Liver (tissue), 9 donors: ENCODE measurements around the gene TNS1. TPM values are rescaled to one million over a fixed set of nuclear protein-coding genes. Genes with fewer than 3 reads are reported as not detected.

Experiments
- DNase-seq: peaks from one replicate; pipeline ENCODE4 v3.0.0-alpha.2; 2017; ENCODE audit warnings: low spot score
- H3K27ac ChIP-seq, 2 donors: one replicate each; pipeline ENCODE4 v1.7.0; 2013; ENCODE audit warnings: inconsistent platforms in 2 of 2, low read length in 2 of 2, control low read depth in 1 of 2, low read depth in 1 of 2, mild to moderate bottlenecking in 1 of 2
- H3K27me3 ChIP-seq, 4 donors: one replicate each; pipeline versions ENCODE4 v1.6.1 to v1.7.0; 2013; ENCODE audit warnings: low read length in 3 of 4, inconsistent platforms in 1 of 4, mild to moderate bottlenecking in 1 of 4, moderate library complexity in 1 of 4; ENCODE audit not compliant: control insufficient read depth in 4 of 4, insufficient read depth in 4 of 4
- H3K36me3 ChIP-seq, 4 donors: one replicate each; pipeline versions ENCODE4 v1.6.1 to v1.7.0; 2013; ENCODE audit warnings: low read length in 3 of 4, mild to moderate bottlenecking in 3 of 4, low read depth in 1 of 4, moderate library complexity in 1 of 4; ENCODE audit not compliant: control insufficient read depth in 4 of 4, insufficient read depth in 3 of 4
- H3K4me1 ChIP-seq, 4 donors: one replicate each; pipeline versions ENCODE4 v1.6.1 to v1.7.0; 2013; ENCODE audit warnings: low read length in 3 of 4, mild to moderate bottlenecking in 3 of 4, moderate library complexity in 1 of 4; ENCODE audit not compliant: control insufficient read depth in 4 of 4, insufficient read depth in 4 of 4
- H3K4me3 ChIP-seq, 3 donors: one replicate each; pipeline versions ENCODE4 v1.6.1 to v1.7.0; 2013; ENCODE audit warnings: low read length in 3 of 3, control low read depth in 1 of 3, low read depth in 1 of 3, mild to moderate bottlenecking in 1 of 3
- H3K9ac ChIP-seq, 2 donors: one replicate each; pipeline ENCODE4 v1.7.0; 2013; ENCODE audit warnings: low read length in 2 of 2, mild to moderate bottlenecking in 2 of 2, moderate library complexity in 2 of 2, control low read depth in 1 of 2, low read depth in 1 of 2
- H3K9me3 ChIP-seq, 4 donors: one replicate each; pipeline versions ENCODE4 v1.6.1 to v1.7.0; 2013; ENCODE audit warnings: low read length in 3 of 4; ENCODE audit not compliant: control insufficient read depth in 4 of 4
- ATF3 ChIP-seq: IDR thresholded peaks from 2 replicates; pipeline ENCODE4 v1.6.1; 2016; ENCODE audit warnings: antibody characterized with exemption
- CTCF ChIP-seq: fragments of 150-350 bp; IDR thresholded peaks from 2 replicates; pipeline ENCODE4 v1.5.1; 2017; ENCODE audit warnings: improper control_type of control experiment, low read depth, low read length; ENCODE audit not compliant: missing input control
- EGR1 ChIP-seq, 2 donors: IDR thresholded peaks; 2 replicates each; pipeline ENCODE4 v1.6.1; 2016 to 2018; ENCODE audit warnings: antibody characterized with exemption in 2 of 2, low read depth in 2 of 2
- FOXA1 ChIP-seq: IDR thresholded peaks from 2 replicates; pipeline ENCODE4 v1.6.1; 2016; ENCODE audit warnings: antibody characterized with exemption
- FOXA2 ChIP-seq: IDR thresholded peaks from 2 replicates; pipeline ENCODE4 v1.6.1; 2016; ENCODE audit warnings: antibody characterized with exemption
- GABPA ChIP-seq, 2 donors: IDR thresholded peaks in 1 of 2; conservative IDR thresholded peaks in 1 of 2; 2 replicates each; pipeline ENCODE4 v1.6.1; 2016; ENCODE audit warnings: antibody characterized with exemption in 2 of 2, mild to moderate bottlenecking in 1 of 2, moderate library complexity in 1 of 2
- HNF4A ChIP-seq, 2 donors: conservative IDR thresholded peaks; 2 replicates each; pipeline ENCODE4 v1.6.1; 2016; ENCODE audit warnings: antibody characterized with exemption in 2 of 2, mild to moderate bottlenecking in 2 of 2
- HNF4G ChIP-seq: IDR thresholded peaks from 2 replicates; pipeline ENCODE4 v1.6.1; 2016; ENCODE audit warnings: antibody characterized with exemption
- JUND ChIP-seq, 2 donors: IDR thresholded peaks; 2 replicates each; pipeline ENCODE4 v1.6.1; 2016; ENCODE audit warnings: antibody characterized with exemption in 2 of 2
- NR2F2 ChIP-seq: IDR thresholded peaks from 2 replicates; pipeline ENCODE4 v1.6.1; 2016; ENCODE audit warnings: antibody characterized with exemption
- RAD21 ChIP-seq, 2 donors: IDR thresholded peaks; 2 replicates each; pipeline ENCODE4 v1.6.1; 2016; ENCODE audit warnings: antibody characterized with exemption in 2 of 2, mild to moderate bottlenecking in 2 of 2
- REST ChIP-seq: IDR thresholded peaks from 2 replicates; pipeline ENCODE4 v1.6.1; 2016; ENCODE audit warnings: antibody characterized with exemption, mild to moderate bottlenecking
- RXRA ChIP-seq, 2 donors: IDR thresholded peaks; 2 replicates each; pipeline ENCODE4 v1.6.1; 2017 to 2018; ENCODE audit warnings: antibody characterized with exemption in 2 of 2, mild to moderate bottlenecking in 1 of 2
- SP1 ChIP-seq: IDR thresholded peaks from 2 replicates; pipeline ENCODE4 v1.6.1; 2018; ENCODE audit warnings: antibody characterized with exemption, mild to moderate bottlenecking
- YY1 ChIP-seq: IDR thresholded peaks from 2 replicates; pipeline ENCODE4 v1.6.1; 2016; ENCODE audit warnings: antibody characterized with exemption, mild to moderate bottlenecking
- ZBTB33 ChIP-seq: IDR thresholded peaks from 2 replicates; pipeline ENCODE4 v1.6.1; 2016; ENCODE audit warnings: antibody characterized with exemption
- WGBS: extraction: QIAGEN DNeasy Blood & Tissue Kit; methylation state at CpG from one replicate; pipeline ENCODE4 v1.1.7; 2013; 5-methylcytosine and 5-hydroxymethylcytosine counted together
- polyA plus RNA-seq, 2 donors: library from polyadenylated mRNA; stranded (reverse) in 1 of 2; unstranded in 1 of 2; fragments of 200-250 nt in 1 of 2; fragments of >200 nt in 1 of 2; fragmentation: Nextera tagmentation in 1 of 2; extraction: Ambion mirVana in 1 of 2; gene quantifications; one replicate each; pipeline versions ENCODE4 v1.2.1 to v1.2.3, GENCODE V29; 2013 to 2015
- total RNA-seq, 2 donors: library from RNA; depleted of rRNA; stranded (reverse); fragments of >200 nt; gene quantifications; one replicate each; pipeline ENCODE4 v1.2.3, GENCODE V29; 2014
- donor health status: healthy.
- donor health status: healthy.
- donor health status: healthy.
- donor health status: healthy.
- donor health status: healthy.

Gene TNS1
- total and polyA plus RNA-seq, 4 donors, result 16.3 to 128 (median 57.3) TPM

GRCh38 chr2:217952409-217952808 is 50.4 kb downstream of the TNS1 start:
- no peaks in the 10 kb centered on the region for H3K27me3 ChIP-seq
- H3K4me3 ChIP-seq, result no peak overlapping the region
- WGBS, result 97% methylated on average over 7 of the region's 7 CpGs
- no peak for DNase-seq
- peaks cover 5 to 16% (median 12%) of the 10 kb centered on the region in 4 donors for H3K4me1 ChIP-seq
- H3K36me3 ChIP-seq, result no peaks in the 10 kb centered on the region
- no peak overlapping the region for H3K27ac ChIP-seq
- H3K9me3 ChIP-seq, result no peaks in the 10 kb centered on the region
- no peak overlapping the region for H3K9ac ChIP-seq
- TF ChIP-seq ATF3 (no peak), EGR1 (IDR thresholded peaks at IDR 0.05; ENCODE audit: low read depth in 2 of 2) (no peak), GABPA (IDR thresholded peaks at IDR 0.05 in 1 of 2, conservative IDR thresholded peaks at IDR 0.05 in 1 of 2) (no peak), RXRA (IDR thresholded peaks at IDR 0.05) (no peak), NR2F2 (no peak), YY1 (no peak), FOXA1 (no peak), ZBTB33 (no peak), REST (no peak), FOXA2 (no peak), CTCF (no peak), SP1 (no peak), HNF4G (no peak), HNF4A (conservative IDR thresholded peaks at IDR 0.05) (no peak), JUND (IDR thresholded peaks at IDR 0.05) (no peak), RAD21 (IDR thresholded peaks at IDR 0.05) (no peak)
